WTC11 (cell line): ENCODE measurements around the gene TCAIM.

Experiments used
- CTCF ChIP-seq: fragments of 200-600 bp; IDR thresholded peaks from 2 replicates; pipeline ENCODE4 v1.8.0; 2022; ENCODE audit warnings: antibody characterized with exemption
- E2F4 ChIP-seq: sonication (generic); formaldehyde crosslinking; IDR thresholded peaks from 2 replicates; pipeline ENCODE4 v1.8.1; 2022; ENCODE audit warnings: low read depth, mild to moderate bottlenecking, moderate library complexity, missing genetic modification reagents, borderline replicate concordance
- IRF1 ChIP-seq: sonication (generic); formaldehyde crosslinking; IDR thresholded peaks from 2 replicates; pipeline ENCODE4 v1.8.0; 2023; ENCODE audit warnings: missing genetic modification reagents
- TP53 ChIP-seq: sonication (generic); formaldehyde crosslinking; IDR thresholded peaks from 2 replicates; pipeline ENCODE4 v1.8.1; 2023; ENCODE audit warnings: mild to moderate bottlenecking, missing genetic modification reagents
- ZSCAN18 ChIP-seq: fragments of 250-450 bp; sonication (Bioruptor Pico); IDR thresholded peaks from 2 replicates; pipeline ENCODE4 v2.1.2; 2022; ENCODE audit warnings: mild to moderate bottlenecking, moderate library complexity

- no peak for TF ChIP-seq IRF1
- no peak for TF ChIP-seq CTCF
- no peak for TF ChIP-seq E2F4
- no peak for TF ChIP-seq TP53
- TF ChIP-seq ZSCAN18 (CRISPR knock-in tag) = no peak
Observed at GRCh38 chr3:44420676-44421075, 82.1 kb downstream of the TCAIM start.
